NCI-H146 (cell line): ENCODE data around the gene FMN2.

Source experiments
- DNase-seq: peaks from one replicate; lab custom pipeline; 2025; lab: John Stamatoyannopoulos, UW

Gene FMN2

GRCh38 chr1:240098534-240098933 is 6.9 kb downstream of the FMN2 start:
- DNase-seq, result no peak

GRCh38 chr1:240099329-240099728 is 7.6 kb downstream of the FMN2 start:
- no peak for DNase-seq

- DNase-seq, result no peak
Measured at GRCh38 chr1:240099748-240100147, 8.1 kb downstream of the FMN2 start.

- no peak for DNase-seq
Measured at GRCh38 chr1:240100371-240100934, 8.8 kb downstream of the FMN2 start.

GRCh38 chr1:240101306-240101705 is 9.6 kb downstream of the FMN2 start:
- no peak for DNase-seq

- no peak for DNase-seq
Measured at GRCh38 chr1:240101737-240102136, 10.1 kb downstream of the FMN2 start.

- no peak for DNase-seq
Measured at GRCh38 chr1:240104672-240105071, 13.0 kb downstream of the FMN2 start.

GRCh38 chr1:240107058-240107684 is 15.5 kb downstream of the FMN2 start:
- no peak for DNase-seq

GRCh38 chr1:240109130-240109529 is 17.4 kb downstream of the FMN2 start:
- DNase-seq, result no peak

GRCh38 chr1:240109920-240110636 is 18.4 kb downstream of the FMN2 start:
- no peak for DNase-seq

- DNase-seq, result peak; percentile 16
Measured at GRCh38 chr1:240111558-240111957, 19.9 kb downstream of the FMN2 start.

- peak; percentile 86 for DNase-seq
Measured at GRCh38 chr1:240114222-240114621, 22.5 kb downstream of the FMN2 start.

GRCh38 chr1:240115831-240116230 is 24.1 kb downstream of the FMN2 start:
- DNase-seq, result no peak

- DNase-seq, result no peak
Measured at GRCh38 chr1:240116831-240117769, 25.4 kb downstream of the FMN2 start.

- DNase-seq, result no peak
Measured at GRCh38 chr1:240117930-240118329, 26.2 kb downstream of the FMN2 start.

GRCh38 chr1:240122639-240123613 is 31.2 kb downstream of the FMN2 start:
- peak; percentile 96 for DNase-seq

- no peak for DNase-seq
Measured at GRCh38 chr1:240126821-240127220, 35.1 kb downstream of the FMN2 start.

GRCh38 chr1:240128366-240128765 is 36.7 kb downstream of the FMN2 start:
- DNase-seq, result no peak

- no peak for DNase-seq
Measured at GRCh38 chr1:240134113-240134512, 42.4 kb downstream of the FMN2 start.

GRCh38 chr1:240134596-240134995 is 42.9 kb downstream of the FMN2 start:
- no peak for DNase-seq

GRCh38 chr1:240136402-240136801 is 44.7 kb downstream of the FMN2 start:
- no peak for DNase-seq
